GM18502 (cell line): ENCODE results near the gene RTKN2.
A peak's percentile ranks its signal among the peaks of the same experiment; 100 is the strongest.
"Not testable (repeated sequence)": the region's sequence is repeated elsewhere in the genome, so short reads cannot be mapped to it uniquely, and the experiment has no call there.

Experiments used
- ATAC-seq: cut with Tn5 transposase; IDR thresholded peaks from one replicate; pipeline ENCODE4 v1.9.1; 2021; ENCODE audit warnings: mild to moderate bottlenecking; ENCODE audit not compliant: unreplicated experiment, poor library complexity

Gene RTKN2

GRCh38 chr10:62259998-62260397, 8.6 kb downstream of the RTKN2 start:
- no peak for ATAC-seq

- no peak for ATAC-seq
These were observed 9.2 kb downstream of the RTKN2 start for GRCh38 chr10:62259456-62259855.

GRCh38 chr10:62258926-62259325, 9.7 kb downstream of the RTKN2 start:
- ATAC-seq, result no peak

- no peak for ATAC-seq
These were observed 14.9 kb downstream of the RTKN2 start for GRCh38 chr10:62253704-62254103.

GRCh38 chr10:62252051-62252450, 16.6 kb downstream of the RTKN2 start:
- ATAC-seq, result no peak

GRCh38 chr10:62250594-62251198, 17.9 kb downstream of the RTKN2 start:
- ATAC-seq, result no peak

- ATAC-seq, result no peak
These were observed 18.7 kb downstream of the RTKN2 start for GRCh38 chr10:62249957-62250356.

- no peak for ATAC-seq
These were observed 20.2 kb downstream of the RTKN2 start for GRCh38 chr10:62248465-62248864.

- peak; percentile 64 for ATAC-seq
These were observed 23.7 kb downstream of the RTKN2 start for GRCh38 chr10:62244785-62245467.

- ATAC-seq, result no peak
These were observed 24.6 kb downstream of the RTKN2 start for GRCh38 chr10:62244088-62244487.

GRCh38 chr10:62243647-62243997, 25.0 kb downstream of the RTKN2 start:
- ATAC-seq, result peak; percentile 43

GRCh38 chr10:62242965-62243646, 25.5 kb downstream of the RTKN2 start:
- peak; percentile 88 for ATAC-seq

GRCh38 chr10:62241521-62241920, 27.1 kb downstream of the RTKN2 start:
- not testable (repeated sequence) for ATAC-seq

- no peak for ATAC-seq
These were observed 28.6 kb downstream of the RTKN2 start for GRCh38 chr10:62239994-62240393.

GRCh38 chr10:62238880-62239279, 29.8 kb downstream of the RTKN2 start:
- ATAC-seq, result no peak

GRCh38 chr10:62237966-62238365, 30.7 kb downstream of the RTKN2 start:
- no peak for ATAC-seq

GRCh38 chr10:62237506-62237905, 31.1 kb downstream of the RTKN2 start:
- no peak for ATAC-seq

- no peak for ATAC-seq
These were observed 34.5 kb downstream of the RTKN2 start for GRCh38 chr10:62234077-62234605.

- no peak for ATAC-seq
These were observed 35.1 kb downstream of the RTKN2 start for GRCh38 chr10:62233356-62234076.

GRCh38 chr10:62231805-62232204, 36.8 kb downstream of the RTKN2 start:
- ATAC-seq, result no peak

- ATAC-seq, result no peak
These were observed 37.3 kb downstream of the RTKN2 start for GRCh38 chr10:62231371-62231770.
